SK-N-SH (cell line): ENCODE measurements around the gene RAI1. TPM values are rescaled to one million over a fixed set of nuclear protein-coding genes. Genes with fewer than 3 reads are reported as not detected.
A peak's percentile ranks its signal among the peaks of the same experiment; 100 is the strongest.

Experiments used
- CTCF ChIA-PET: fragments of 300-600, 350-600 bp; formaldehyde crosslinking; extraction: SDS; loops from one replicate; lab custom pipeline; 2021; lab: Yijun Ruan, JAX
- POLR2A ChIA-PET: fragments of 350-600 bp; sonication (Branson Sonifier 250); formaldehyde crosslinking; extraction: SDS; loops from one replicate; lab custom pipeline; 2020; ENCODE audit warnings: antibody characterized with exemption, inconsistent platforms; lab: Yijun Ruan, JAX
- DNase-seq: peaks from one replicate; pipeline ENCODE4 v3.0.0; 2012
- H2AFZ ChIP-seq: fragments of 200-600 bp; sonication (generic); 2 replicates; pipeline ENCODE4 v1.8.1; 2016; ENCODE audit warnings: antibody characterized with exemption, mild to moderate bottlenecking, low read depth
- H3F3A ChIP-seq: fragments of 200-600 bp; sonication (generic); replicated peaks from 2 replicates; pipeline ENCODE3; 2016; ENCODE audit warnings: antibody characterized with exemption, mild to moderate bottlenecking; ENCODE audit not compliant: insufficient read depth
- H3K27ac ChIP-seq, 2 experiments: fragments of 200-500 bp in 1 of 2; fragments of 200-600 bp in 1 of 2; sonication (Bioruptor generic) in 1 of 2; sonication (generic), shearing (Covaris generic) in 1 of 2; 2 replicates each; pipeline versions ENCODE4 v1.5.1 to v1.6.1; 2014 to 2016; ENCODE audit warnings: low read depth in 2 of 2, inconsistent platforms in 1 of 2, low read length in 1 of 2, mild to moderate bottlenecking in 1 of 2, mixed read lengths in 1 of 2
- H3K27me3 ChIP-seq: fragments of 200-600 bp; sonication (generic), shearing (Covaris generic); 2 replicates; pipeline ENCODE4 v1.6.1; 2016; ENCODE audit warnings: mixed run types; ENCODE audit not compliant: insufficient read depth
- H3K36me3 ChIP-seq, 2 experiments: fragments of 200-500 bp in 1 of 2; fragments of 200-600 bp in 1 of 2; sonication (Bioruptor generic) in 1 of 2; sonication (generic) in 1 of 2; replicated peaks in 1 of 2; 2 replicates each; pipeline versions ENCODE3 to v1.5.1; 2014 to 2016; ENCODE audit warnings: low read length in 1 of 2, mild to moderate bottlenecking in 1 of 2; ENCODE audit not compliant: insufficient read depth in 2 of 2, control insufficient read depth in 1 of 2
- H3K4me1 ChIP-seq, 2 experiments: fragments of 200-500 bp in 1 of 2; fragments of 200-600 bp in 1 of 2; sonication (Bioruptor generic) in 1 of 2; sonication (generic), shearing (Covaris generic) in 1 of 2; 2 replicates each; pipeline versions ENCODE4 v1.5.1 to v1.6.1; 2014 to 2016; ENCODE audit warnings: low read depth in 1 of 2, low read length in 1 of 2, mixed run types in 1 of 2; ENCODE audit not compliant: insufficient read depth in 2 of 2, control insufficient read depth in 1 of 2
- H3K4me2 ChIP-seq: fragments of 200-600 bp; sonication (generic), shearing (Covaris generic); 2 replicates; pipeline ENCODE4 v1.6.1; 2017; ENCODE audit warnings: mixed run types
- H3K4me3 ChIP-seq, 2 experiments: fragments of 200-500 bp in 1 of 2; fragments of 200-600 bp in 1 of 2; sonication (Bioruptor generic) in 1 of 2; sonication (generic), shearing (Covaris generic) in 1 of 2; 2 replicates each; pipeline versions ENCODE4 v1.5.1 to v1.8.1; 2014 to 2016; ENCODE audit warnings: low read depth in 2 of 2, inconsistent platforms in 1 of 2, low read length in 1 of 2, mild to moderate bottlenecking in 1 of 2, mixed read lengths in 1 of 2, moderate library complexity in 1 of 2
- H3K79me2 ChIP-seq: fragments of 200-600 bp; sonication (generic); 2 replicates; pipeline ENCODE4 v1.8.1; 2017; ENCODE audit warnings: mild to moderate bottlenecking; ENCODE audit not compliant: insufficient read depth
- H3K9ac ChIP-seq: fragments of 200-600 bp; sonication (generic); 2 replicates; pipeline ENCODE4 v1.6.1; 2017; ENCODE audit warnings: mixed run types
- H3K9me2 ChIP-seq: fragments of 200-600 bp; sonication (generic); 2 replicates; pipeline ENCODE4 v1.6.1; 2017; ENCODE audit warnings: mixed run types
- H3K9me3 ChIP-seq: fragments of 200-600 bp; sonication (generic); 2 replicates; pipeline ENCODE4 v1.6.1; 2017; ENCODE audit warnings: mixed run types, mild to moderate bottlenecking, moderate library complexity
- H4K20me1 ChIP-seq: fragments of 200-600 bp; sonication (generic); 2 replicates; pipeline ENCODE4 v1.6.1; 2017; ENCODE audit warnings: mild to moderate bottlenecking, mixed run types; ENCODE audit not compliant: insufficient read depth
- ELF1 ChIP-seq: IDR thresholded peaks from 2 replicates; pipeline ENCODE4 v1.4.0; 2012
- EZH2phosphoT487 ChIP-seq: fragments of 200-600 bp; sonication (generic); IDR thresholded peaks from 2 replicates; pipeline ENCODE4 v1.6.1; 2017; ENCODE audit warnings: low read depth, mixed run types, mild to moderate bottlenecking, antibody characterized with exemption, moderate library complexity, borderline replicate concordance
- FOXJ3 ChIP-seq: sonication (generic); formaldehyde crosslinking; IDR thresholded peaks from 2 replicates; pipeline ENCODE4 v1.5.1; 2020; ENCODE audit warnings: mild to moderate bottlenecking, missing genetic modification reagents
- JUND ChIP-seq: IDR thresholded peaks from 2 replicates; pipeline ENCODE4 v1.4.0; 2012
- MXI1 ChIP-seq: IDR thresholded peaks from 2 replicates; pipeline ENCODE4 v1.6.1; 2012; ENCODE audit warnings: mild to moderate bottlenecking, low read depth, low read length, improper control_type of control experiment
- NRF1 ChIP-seq: IDR thresholded peaks from 2 replicates; pipeline ENCODE4 v1.6.1; 2012; ENCODE audit warnings: low read depth, mild to moderate bottlenecking, low read length
- POLR2AphosphoS5 ChIP-seq: IDR thresholded peaks from 2 replicates; pipeline ENCODE4 v1.6.1; 2012; ENCODE audit warnings: low read depth, low read length
- RCOR1 ChIP-seq: fragments of 150-350 bp; IDR thresholded peaks from 2 replicates; pipeline ENCODE4 v1.6.1; 2017; ENCODE audit warnings: antibody characterized with exemption, low read length
- RFX5 ChIP-seq: IDR thresholded peaks from 2 replicates; pipeline ENCODE4 v1.6.1; 2012; ENCODE audit warnings: mild to moderate bottlenecking, improper control_type of control experiment, low read length
- SIN3A ChIP-seq: IDR thresholded peaks from 2 replicates; pipeline ENCODE4 v1.6.1; 2012; ENCODE audit warnings: low read depth, mild to moderate bottlenecking, low read length, moderate library complexity, borderline replicate concordance
- SMC3 ChIP-seq: IDR thresholded peaks from 2 replicates; pipeline ENCODE4 v1.6.1; 2012; ENCODE audit warnings: low read depth, low read length, improper control_type of control experiment
- TAF1 ChIP-seq: IDR thresholded peaks from 2 replicates; pipeline ENCODE4 v1.6.1; 2012; ENCODE audit warnings: low read depth, mild to moderate bottlenecking, low read length, moderate library complexity, borderline replicate concordance
- TCF12 ChIP-seq: IDR thresholded peaks from 2 replicates; pipeline ENCODE4 v1.4.0; 2012
- WGBS: methylation state at CpG from one replicate; pipeline ENCODE4 v1.1.6; 2017; ENCODE audit warnings: low lambda C conversion rate; 5-methylcytosine and 5-hydroxymethylcytosine counted together
- polyA plus RNA-seq, 3 experiments: library from polyadenylated mRNA; depleted of rRNA; stranded (reverse); fragments of >200 nt; gene quantifications; 2 replicates each; pipeline ENCODE4 v1.2.3, GENCODE V29; 2012
- TF ChIP-seq, protein P1 (sequence below): IDR thresholded peaks from 2 replicates; pipeline ENCODE4; 2012
- TF ChIP-seq, protein P2 (sequence below): IDR thresholded peaks from 2 replicates; pipeline ENCODE4 v1.6.1; 2012; ENCODE audit warnings: mild to moderate bottlenecking, low read depth, low read length, moderate library complexity

RAI1 gene
- polyA plus RNA-seq, 1 of the 3 experiments (the other 2 are of a cell fraction): 4.7 TPM

DNA sequence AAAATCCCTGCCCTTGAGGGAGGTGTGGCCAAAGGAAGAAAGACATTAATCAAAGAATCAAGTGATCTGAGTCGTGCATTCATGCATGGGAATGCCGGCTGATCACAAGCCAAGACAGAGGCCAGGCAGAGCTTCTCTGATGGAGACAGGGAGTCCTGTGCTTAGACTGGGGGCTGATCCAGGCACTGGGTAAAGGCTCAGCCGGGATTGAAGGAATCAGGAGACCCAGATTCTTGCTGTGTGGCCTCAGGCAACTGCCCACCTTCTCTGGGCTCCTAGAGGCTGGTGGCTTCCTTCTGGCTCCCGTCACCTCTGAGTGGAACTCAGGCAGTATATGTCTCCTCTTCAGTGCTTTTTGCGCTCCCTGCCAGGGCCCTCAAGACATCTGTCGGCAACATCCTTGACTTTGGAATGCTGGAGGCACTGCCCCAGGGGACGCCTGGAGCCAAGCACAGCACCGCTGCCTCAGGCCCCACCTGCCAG lies 17.7 kb downstream of the RAI1 start:
- 63% methylated on average over 7 of the region's 8 CpGs for WGBS
- Histone ChIP-seq H3K9ac (no peak overlapping the region), H3K9me2 (no peaks in the 10 kb centered on the region), H3K4me1 (peaks cover 46 to 72% of the 10 kb centered on the region in 2 experiments; a peak in 3 of 4 replicates), H3K4me2 (0 out of 2 replicates have a peak overlapping the region, but pooled peaks have one; percentile 14), H3K36me3 (no peaks in the 10 kb centered on the region), H2AFZ (no peak overlapping the region), H3K27ac (peak overlapping the region; percentile 19 to 21; a peak in 2 of 4 replicates), H3F3A (peaks cover 8% of the 10 kb centered on the region), H3K9me3 (no peaks in the 10 kb centered on the region), H3K4me3 (no peak overlapping the region), H4K20me1 (peaks cover 53% of the 10 kb centered on the region), H3K79me2 (peaks cover 96% of the 10 kb centered on the region), H3K27me3 (no peaks in the 10 kb centered on the region)
- DNase-seq: no peak
- CTCF ChIA-PET: no interaction called here
- POLR2A ChIA-PET: interaction anchor here (0.5 kb wide), 1 partner anchor 332 kb away, joined by 4 read pairs; no protein-coding TSS in a partner anchor
- TF ChIP-seq, protein P1, sequence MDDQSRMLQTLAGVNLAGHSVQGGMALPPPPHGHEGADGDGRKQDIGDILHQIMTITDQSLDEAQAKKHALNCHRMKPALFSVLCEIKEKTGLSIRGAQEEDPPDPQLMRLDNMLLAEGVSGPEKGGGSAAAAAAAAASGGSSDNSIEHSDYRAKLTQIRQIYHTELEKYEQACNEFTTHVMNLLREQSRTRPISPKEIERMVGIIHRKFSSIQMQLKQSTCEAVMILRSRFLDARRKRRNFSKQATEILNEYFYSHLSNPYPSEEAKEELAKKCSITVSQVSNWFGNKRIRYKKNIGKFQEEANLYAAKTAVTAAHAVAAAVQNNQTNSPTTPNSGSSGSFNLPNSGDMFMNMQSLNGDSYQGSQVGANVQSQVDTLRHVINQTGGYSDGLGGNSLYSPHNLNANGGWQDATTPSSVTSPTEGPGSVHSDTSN: peak; percentile 73
- no peak for TF ChIP-seq POLR2AphosphoS5

- Histone ChIP-seq H3K27ac (peak overlapping the region in 1 of 2 experiments; percentile 21; a peak in 2 of 4 replicates), H3K9me2 (no peaks in the 10 kb centered on the region), H3K4me3 (no peak overlapping the region), H3K27me3 (no peaks in the 10 kb centered on the region), H3K4me2 (0 out of 2 replicates have a peak overlapping the region, but pooled peaks have one; percentile 14), H3K4me1 (peaks cover 44 to 67% of the 10 kb centered on the region in 2 experiments; a peak in 3 of 4 replicates), H3K9ac (no peak overlapping the region), H3K79me2 (peaks cover 98% of the 10 kb centered on the region), H3F3A (peaks cover 4% of the 10 kb centered on the region), H3K36me3 (no peaks in the 10 kb centered on the region), H2AFZ (no peak overlapping the region), H3K9me3 (no peaks in the 10 kb centered on the region), H4K20me1 (peaks cover 56% of the 10 kb centered on the region)
- no peak for TF ChIP-seq TAF1
- ChIA-PET CTCF (no interaction called here), POLR2A (no interaction called here)
- no peak for DNase-seq
- WGBS: 69% methylated on average over 7 of the region's 7 CpGs
These were observed 18.2 kb downstream of the RAI1 start for GRCh38 chr17:17699491-17699890.

DNA sequence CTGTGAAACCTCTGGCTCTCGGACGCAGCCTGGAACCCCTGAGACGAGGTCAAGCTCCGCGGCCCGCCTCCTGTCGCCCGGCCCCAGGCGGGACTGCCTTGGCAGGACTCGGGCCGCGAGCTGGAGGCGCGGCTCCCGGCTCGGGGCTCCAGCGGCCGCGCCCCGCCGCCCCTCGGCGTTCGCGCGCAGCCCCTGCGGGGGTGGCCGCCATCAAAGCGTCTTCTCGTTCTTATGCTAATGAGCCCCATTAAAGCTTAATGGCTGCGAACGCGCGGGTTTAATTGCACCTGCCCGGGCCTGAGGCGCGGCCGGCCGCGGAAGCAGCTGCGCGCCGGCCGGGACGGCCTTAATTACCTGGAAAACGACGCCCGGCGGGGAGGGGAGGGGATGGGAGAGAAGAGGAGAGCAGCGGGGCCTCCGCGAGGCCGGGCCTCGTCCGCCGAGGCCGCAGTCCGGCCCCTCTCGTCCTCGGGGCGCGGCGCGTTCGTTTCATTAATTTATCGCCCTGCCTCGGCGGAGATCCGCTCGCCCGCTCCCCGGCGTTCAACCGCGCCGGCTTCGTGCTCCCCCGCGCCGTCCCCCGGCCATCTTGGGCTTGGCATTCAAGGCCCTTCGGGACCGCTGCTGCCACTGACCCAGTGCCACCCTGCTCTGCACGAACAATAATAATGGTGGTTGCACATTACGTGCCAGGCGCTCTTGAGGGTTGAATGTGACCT lies 19.2 kb downstream of the RAI1 start:
- no peak for DNase-seq
- Histone ChIP-seq H3K4me1 (peaks cover 41 to 62% of the 10 kb centered on the region in 2 experiments; a peak in 3 of 4 replicates), H4K20me1 (peaks cover 63% of the 10 kb centered on the region), H3F3A (peaks cover 4% of the 10 kb centered on the region), H2AFZ (no peak overlapping the region), H3K79me2 (peaks cover 100% of the 10 kb centered on the region), H3K27ac (no peak overlapping the region), H3K36me3 (no peaks in the 10 kb centered on the region), H3K9me3 (no peaks in the 10 kb centered on the region), H3K4me2 (no peak overlapping the region), H3K9ac (no peak overlapping the region), H3K27me3 (no peaks in the 10 kb centered on the region), H3K9me2 (no peaks in the 10 kb centered on the region), H3K4me3 (no peak overlapping the region)
- ChIA-PET CTCF (no interaction called here), POLR2A (no interaction called here)
- TF ChIP-seq RCOR1 (no peak), NRF1 (no peak), TCF12 (no peak), RFX5 (no peak), POLR2AphosphoS5 (no peak), FOXJ3 (CRISPR knock-in tag) (no peak), SMC3 (no peak), SIN3A (no peak), EZH2phosphoT487 (no peak), JUND (no peak), ELF1 (no peak), MXI1 (no peak)
- TF ChIP-seq, protein P1: no peak
- TF ChIP-seq, protein P2, sequence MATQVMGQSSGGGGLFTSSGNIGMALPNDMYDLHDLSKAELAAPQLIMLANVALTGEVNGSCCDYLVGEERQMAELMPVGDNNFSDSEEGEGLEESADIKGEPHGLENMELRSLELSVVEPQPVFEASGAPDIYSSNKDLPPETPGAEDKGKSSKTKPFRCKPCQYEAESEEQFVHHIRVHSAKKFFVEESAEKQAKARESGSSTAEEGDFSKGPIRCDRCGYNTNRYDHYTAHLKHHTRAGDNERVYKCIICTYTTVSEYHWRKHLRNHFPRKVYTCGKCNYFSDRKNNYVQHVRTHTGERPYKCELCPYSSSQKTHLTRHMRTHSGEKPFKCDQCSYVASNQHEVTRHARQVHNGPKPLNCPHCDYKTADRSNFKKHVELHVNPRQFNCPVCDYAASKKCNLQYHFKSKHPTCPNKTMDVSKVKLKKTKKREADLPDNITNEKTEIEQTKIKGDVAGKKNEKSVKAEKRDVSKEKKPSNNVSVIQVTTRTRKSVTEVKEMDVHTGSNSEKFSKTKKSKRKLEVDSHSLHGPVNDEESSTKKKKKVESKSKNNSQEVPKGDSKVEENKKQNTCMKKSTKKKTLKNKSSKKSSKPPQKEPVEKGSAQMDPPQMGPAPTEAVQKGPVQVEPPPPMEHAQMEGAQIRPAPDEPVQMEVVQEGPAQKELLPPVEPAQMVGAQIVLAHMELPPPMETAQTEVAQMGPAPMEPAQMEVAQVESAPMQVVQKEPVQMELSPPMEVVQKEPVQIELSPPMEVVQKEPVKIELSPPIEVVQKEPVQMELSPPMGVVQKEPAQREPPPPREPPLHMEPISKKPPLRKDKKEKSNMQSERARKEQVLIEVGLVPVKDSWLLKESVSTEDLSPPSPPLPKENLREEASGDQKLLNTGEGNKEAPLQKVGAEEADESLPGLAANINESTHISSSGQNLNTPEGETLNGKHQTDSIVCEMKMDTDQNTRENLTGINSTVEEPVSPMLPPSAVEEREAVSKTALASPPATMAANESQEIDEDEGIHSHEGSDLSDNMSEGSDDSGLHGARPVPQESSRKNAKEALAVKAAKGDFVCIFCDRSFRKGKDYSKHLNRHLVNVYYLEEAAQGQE: no peak
- 96% methylated on average over 80 of the region's 86 CpGs for WGBS
